ENCODE data around the gene SHANK2.

- TF ChIP-seq CTCF (IDR thresholded peaks at IDR 0.05; ENCODE audit: low read length) = no peak
- TF ChIP-seq EZH2 (optimal IDR thresholded peaks at IDR 0.05; ENCODE audit: low read depth, low read length) = no peak
Measured at GRCh38 chr11:71240865-71241691, 11.3 kb downstream of the SHANK2 start.

All from MM.1S (cell line).